ENCODE data around the gene TAF4.

TAF4 gene

GRCh38 chr20:61930776-61931475 lies 134.8 kb downstream of the TAF4 start:
- Histone ChIP-seq H3K4me1 (ENCODE audit: control insufficient read depth, insufficient read depth, low read length) (peaks cover 14% of the 10 kb centered on the region), H3K27me3 (ENCODE audit: control insufficient read depth, insufficient read depth, low read length) (no peaks in the 10 kb centered on the region), H3K4me3 (ENCODE audit: low read depth, low read length) (no peak overlapping the region), H3K27ac (ENCODE audit: low read depth, low read length) (no peak overlapping the region), H3K9ac (ENCODE audit: low read length) (no peak overlapping the region), H3K36me3 (ENCODE audit: control insufficient read depth, insufficient read depth, low read length) (no peaks in the 10 kb centered on the region), H3K9me3 (ENCODE audit: control insufficient read depth, insufficient read depth, low read depth, low read length) (peaks cover 2% of the 10 kb centered on the region; the same call in 1 of the 2 replicates)

GRCh38 chr20:61929971-61930666 lies 135.6 kb downstream of the TAF4 start:
- Histone ChIP-seq H3K4me3 (ENCODE audit: low read depth, low read length) (no peak overlapping the region), H3K27ac (ENCODE audit: low read depth, low read length) (no peak overlapping the region), H3K4me1 (ENCODE audit: control insufficient read depth, insufficient read depth, low read length) (peaks cover 14% of the 10 kb centered on the region), H3K9ac (ENCODE audit: low read length) (no peak overlapping the region), H3K27me3 (ENCODE audit: control insufficient read depth, insufficient read depth, low read length) (no peaks in the 10 kb centered on the region), H3K36me3 (ENCODE audit: control insufficient read depth, insufficient read depth, low read length) (no peaks in the 10 kb centered on the region), H3K9me3 (ENCODE audit: control insufficient read depth, insufficient read depth, low read depth, low read length) (peaks cover 2% of the 10 kb centered on the region; the same call in 1 of the 2 replicates)

GRCh38 chr20:61929561-61929960 lies 136.1 kb downstream of the TAF4 start:
- Histone ChIP-seq H3K4me3 (ENCODE audit: low read depth, low read length) (no peak overlapping the region), H3K9ac (ENCODE audit: low read length) (no peak overlapping the region), H3K4me1 (ENCODE audit: control insufficient read depth, insufficient read depth, low read length) (peaks cover 9% of the 10 kb centered on the region), H3K36me3 (ENCODE audit: control insufficient read depth, insufficient read depth, low read length) (no peaks in the 10 kb centered on the region), H3K27ac (ENCODE audit: low read depth, low read length) (no peak overlapping the region), H3K27me3 (ENCODE audit: control insufficient read depth, insufficient read depth, low read length) (no peaks in the 10 kb centered on the region), H3K9me3 (ENCODE audit: control insufficient read depth, insufficient read depth, low read depth, low read length) (peaks cover 2% of the 10 kb centered on the region; the same call in 1 of the 2 replicates)

- Histone ChIP-seq H3K36me3 (ENCODE audit: control insufficient read depth, insufficient read depth, low read length) (no peaks in the 10 kb centered on the region), H3K9ac (ENCODE audit: low read length) (no peak overlapping the region), H3K4me1 (ENCODE audit: control insufficient read depth, insufficient read depth, low read length) (no peaks in the 10 kb centered on the region), H3K27me3 (ENCODE audit: control insufficient read depth, insufficient read depth, low read length) (no peaks in the 10 kb centered on the region), H3K4me3 (ENCODE audit: low read depth, low read length) (no peak overlapping the region), H3K27ac (ENCODE audit: low read depth, low read length) (no peak overlapping the region), H3K9me3 (ENCODE audit: control insufficient read depth, insufficient read depth, low read depth, low read length) (peaks cover 2% of the 10 kb centered on the region; the same call in 1 of the 2 replicates)
Observed at GRCh38 chr20:61927826-61928541, 137.7 kb downstream of the TAF4 start.

- Histone ChIP-seq H3K36me3 (ENCODE audit: control insufficient read depth, insufficient read depth, low read length) (no peaks in the 10 kb centered on the region), H3K4me3 (ENCODE audit: low read depth, low read length) (no peak overlapping the region), H3K9ac (ENCODE audit: low read length) (no peak overlapping the region), H3K4me1 (ENCODE audit: control insufficient read depth, insufficient read depth, low read length) (no peaks in the 10 kb centered on the region), H3K9me3 (ENCODE audit: control insufficient read depth, insufficient read depth, low read depth, low read length) (peaks cover 2% of the 10 kb centered on the region; the same call in 1 of the 2 replicates), H3K27ac (ENCODE audit: low read depth, low read length) (no peak overlapping the region), H3K27me3 (ENCODE audit: control insufficient read depth, insufficient read depth, low read length) (no peaks in the 10 kb centered on the region)
Observed at GRCh38 chr20:61927193-61927825, 138.4 kb downstream of the TAF4 start.

- Histone ChIP-seq H3K9ac (ENCODE audit: low read length) (no peak overlapping the region), H3K36me3 (ENCODE audit: control insufficient read depth, insufficient read depth, low read length) (no peaks in the 10 kb centered on the region), H3K27me3 (ENCODE audit: control insufficient read depth, insufficient read depth, low read length) (no peaks in the 10 kb centered on the region), H3K4me1 (ENCODE audit: control insufficient read depth, insufficient read depth, low read length) (no peaks in the 10 kb centered on the region), H3K4me3 (ENCODE audit: low read depth, low read length) (no peak overlapping the region), H3K9me3 (ENCODE audit: control insufficient read depth, insufficient read depth, low read depth, low read length) (peaks cover 2% of the 10 kb centered on the region; the same call in 1 of the 2 replicates), H3K27ac (ENCODE audit: low read depth, low read length) (no peak overlapping the region)
Observed at GRCh38 chr20:61926796-61927192, 138.9 kb downstream of the TAF4 start.

GRCh38 chr20:61926253-61926613 lies 139.4 kb downstream of the TAF4 start:
- no peak overlapping the region for H3K9ac ChIP-seq (ENCODE audit: low read length)
- peaks cover 2% of the 10 kb centered on the region; the same call in 1 of the 2 replicates for H3K9me3 ChIP-seq (ENCODE audit: control insufficient read depth, insufficient read depth, low read depth, low read length)
- no peaks in the 10 kb centered on the region for H3K27me3 ChIP-seq (ENCODE audit: control insufficient read depth, insufficient read depth, low read length)
- no peak overlapping the region for H3K27ac ChIP-seq (ENCODE audit: low read depth, low read length)
- H3K4me3 ChIP-seq (ENCODE audit: low read depth, low read length): no peak overlapping the region
- H3K36me3 ChIP-seq (ENCODE audit: control insufficient read depth, insufficient read depth, low read length): no peaks in the 10 kb centered on the region
- H3K4me1 ChIP-seq (ENCODE audit: control insufficient read depth, insufficient read depth, low read length): no peaks in the 10 kb centered on the region

- Histone ChIP-seq H3K9ac (ENCODE audit: low read length) (no peak overlapping the region), H3K27me3 (ENCODE audit: control insufficient read depth, insufficient read depth, low read length) (no peaks in the 10 kb centered on the region), H3K27ac (ENCODE audit: low read depth, low read length) (no peak overlapping the region), H3K36me3 (ENCODE audit: control insufficient read depth, insufficient read depth, low read length) (no peaks in the 10 kb centered on the region), H3K9me3 (ENCODE audit: control insufficient read depth, insufficient read depth, low read depth, low read length) (peaks cover 6% of the 10 kb centered on the region; the same call in 1 of the 2 replicates), H3K4me1 (ENCODE audit: control insufficient read depth, insufficient read depth, low read length) (no peaks in the 10 kb centered on the region), H3K4me3 (ENCODE audit: low read depth, low read length) (no peak overlapping the region)
Observed at GRCh38 chr20:61925555-61926252, 140.0 kb downstream of the TAF4 start.

GRCh38 chr20:61924858-61925554 lies 140.7 kb downstream of the TAF4 start:
- Histone ChIP-seq H3K27ac (ENCODE audit: low read depth, low read length) (no peak overlapping the region), H3K36me3 (ENCODE audit: control insufficient read depth, insufficient read depth, low read length) (no peaks in the 10 kb centered on the region), H3K4me1 (ENCODE audit: control insufficient read depth, insufficient read depth, low read length) (no peaks in the 10 kb centered on the region), H3K27me3 (ENCODE audit: control insufficient read depth, insufficient read depth, low read length) (no peaks in the 10 kb centered on the region), H3K4me3 (ENCODE audit: low read depth, low read length) (no peak overlapping the region), H3K9me3 (ENCODE audit: control insufficient read depth, insufficient read depth, low read depth, low read length) (peaks cover 13% of the 10 kb centered on the region), H3K9ac (ENCODE audit: low read length) (no peak overlapping the region)
